Activated CD8-positive, alpha-beta memory T cell treated with anti-CD3 and anti-CD28 coated beads, Interleukin-2, amount 10 ng/mL, durations not matched to agents 7 days and 5 days (primary cell): Measurements from ENCODE around the gene CTDSP2. TPM values are rescaled to one million over a fixed set of nuclear protein-coding genes. Genes with fewer than 3 reads are reported as not detected.
A peak's percentile ranks its signal among the peaks of the same experiment; 100 is the strongest.

Experiments used
- ATAC-seq: fragments of 150-1000 bp; cut with Tn5 transposase; one replicate; pipeline ENCODE4 v1.10.0; 2021; ENCODE audit warnings: moderate library complexity
- CTCF ChIA-PET: fragments of 350-600 bp; sonication (Branson Sonifier 250); formaldehyde crosslinking; loops from one replicate; lab custom pipeline; 2021; ENCODE audit warnings: antibody characterized with exemption; lab: Charles Lee
- DNase-seq: peaks from one replicate; pipeline ENCODE4 v3.0.0-alpha.2; 2020
- H3K27ac Mint-ChIP-seq: one replicate; pipeline ENCODE4 v1.8.0; 2021; ENCODE audit warnings: mild to moderate bottlenecking, mixed read lengths
- H3K27me3 Mint-ChIP-seq: one replicate; pipeline ENCODE4 v1.8.0; 2021; ENCODE audit warnings: mixed read lengths
- H3K36me3 Mint-ChIP-seq: one replicate; pipeline ENCODE4 v1.8.0; 2021; ENCODE audit warnings: mild to moderate bottlenecking, mixed read lengths
- H3K4me1 Mint-ChIP-seq: one replicate; pipeline ENCODE4 v1.8.0; 2021; ENCODE audit warnings: mixed read lengths
- H3K4me3 Mint-ChIP-seq: one replicate; pipeline ENCODE4 v1.8.0; 2021; ENCODE audit warnings: mild to moderate bottlenecking, moderate library complexity, mixed read lengths
- H3K9me3 Mint-ChIP-seq: one replicate; pipeline ENCODE4 v1.8.0; 2022; ENCODE audit warnings: low read depth, mixed read lengths
- total RNA-seq, 2 experiments: library from RNA; stranded (reverse); gene quantifications; one replicate each; pipeline ENCODE4 v1.2.3, GENCODE V29; 2021

The CTDSP2 gene
- total RNA-seq, 2 experiments from 2014 or later, result 76.2 to 103 TPM

DNA sequence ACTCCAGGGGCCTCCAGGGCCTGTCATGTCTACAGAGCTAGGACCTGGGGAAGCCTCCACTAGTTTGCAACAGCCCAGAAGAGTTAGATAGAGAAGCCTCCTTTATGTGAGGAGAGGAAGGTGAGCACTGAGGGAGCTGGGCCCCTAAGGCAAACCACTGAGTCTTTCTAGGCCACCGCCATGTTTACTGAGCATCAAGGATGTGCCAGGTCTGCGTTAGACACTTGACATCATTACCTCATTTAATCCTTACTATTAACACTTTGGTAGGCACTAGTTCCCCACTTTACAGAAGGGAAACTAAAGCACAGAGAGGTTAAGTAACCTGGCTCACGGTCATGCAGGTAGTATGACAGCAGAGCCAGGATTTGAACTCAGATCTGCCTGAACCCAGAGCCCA lies 12.9 kb downstream of the CTDSP2 start:
- Mint-ChIP-seq H3K4me3 (no peak overlapping the region), H3K9me3 (no peaks in the 10 kb centered on the region), H3K4me1 (peaks cover 70% of the 10 kb centered on the region), H3K27me3 (no peaks in the 10 kb centered on the region), H3K36me3 (peaks cover 4% of the 10 kb centered on the region), H3K27ac (no peak overlapping the region)
- ATAC-seq (no peak), DNase-seq (no peak)
- CTCF ChIA-PET, result interaction anchor here (1.1 to 7.7 kb wide), 9 partner anchors 11 to 108 kb away, joined by 3 to 68 read pairs (median 7); partner anchors contain the start of genes ATP23, CTDSP2 and TSFM

DNA sequence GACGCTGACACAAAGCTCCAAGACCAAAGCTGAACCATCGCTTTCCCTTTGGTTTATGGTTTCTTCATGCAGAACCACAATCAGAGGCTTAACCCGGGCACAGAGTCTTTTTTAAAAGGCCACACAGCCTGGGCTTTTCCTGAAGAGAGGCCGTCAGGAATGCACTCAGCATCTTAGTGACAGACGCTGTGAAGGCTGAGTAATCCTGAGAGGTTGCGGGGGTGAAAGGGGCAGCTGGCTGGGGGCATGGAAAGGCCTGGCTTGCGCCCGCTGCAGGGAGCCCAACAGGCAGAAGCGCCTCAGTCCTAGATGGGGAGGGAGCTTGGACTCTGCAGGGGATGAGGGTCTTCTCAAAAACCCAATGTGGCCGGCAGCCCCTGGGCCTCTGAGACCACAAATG lies 13.6 kb downstream of the CTDSP2 start:
- Mint-ChIP-seq H3K36me3 (peaks cover 7% of the 10 kb centered on the region), H3K27me3 (no peaks in the 10 kb centered on the region), H3K27ac (no peak overlapping the region), H3K4me1 (peaks cover 63% of the 10 kb centered on the region), H3K9me3 (no peaks in the 10 kb centered on the region), H3K4me3 (no peak overlapping the region)
- DNase-seq, result no peak
- CTCF ChIA-PET, result interaction anchor here (0.6 to 7.7 kb wide), 13 partner anchors 12 to 121 kb away, joined by 3 to 68 read pairs (median 4); partner anchors contain the start of genes ATP23, CTDSP2 and TSFM
- no peak for ATAC-seq

GRCh38 chr12:57830393-57830792 lies 16.1 kb downstream of the CTDSP2 start:
- no peak for ATAC-seq
- Mint-ChIP-seq H3K4me1 (peaks cover 39% of the 10 kb centered on the region), H3K27ac (no peak overlapping the region), H3K9me3 (no peaks in the 10 kb centered on the region), H3K27me3 (no peaks in the 10 kb centered on the region), H3K36me3 (peaks cover 12% of the 10 kb centered on the region), H3K4me3 (no peak overlapping the region)
- CTCF ChIA-PET, result interaction anchor here (1.0 to 4.7 kb wide), 3 partner anchors 27 to 75 kb away, joined by 3 to 30 read pairs (median 4); no protein-coding TSS in a partner anchor
- DNase-seq, result no peak

DNA sequence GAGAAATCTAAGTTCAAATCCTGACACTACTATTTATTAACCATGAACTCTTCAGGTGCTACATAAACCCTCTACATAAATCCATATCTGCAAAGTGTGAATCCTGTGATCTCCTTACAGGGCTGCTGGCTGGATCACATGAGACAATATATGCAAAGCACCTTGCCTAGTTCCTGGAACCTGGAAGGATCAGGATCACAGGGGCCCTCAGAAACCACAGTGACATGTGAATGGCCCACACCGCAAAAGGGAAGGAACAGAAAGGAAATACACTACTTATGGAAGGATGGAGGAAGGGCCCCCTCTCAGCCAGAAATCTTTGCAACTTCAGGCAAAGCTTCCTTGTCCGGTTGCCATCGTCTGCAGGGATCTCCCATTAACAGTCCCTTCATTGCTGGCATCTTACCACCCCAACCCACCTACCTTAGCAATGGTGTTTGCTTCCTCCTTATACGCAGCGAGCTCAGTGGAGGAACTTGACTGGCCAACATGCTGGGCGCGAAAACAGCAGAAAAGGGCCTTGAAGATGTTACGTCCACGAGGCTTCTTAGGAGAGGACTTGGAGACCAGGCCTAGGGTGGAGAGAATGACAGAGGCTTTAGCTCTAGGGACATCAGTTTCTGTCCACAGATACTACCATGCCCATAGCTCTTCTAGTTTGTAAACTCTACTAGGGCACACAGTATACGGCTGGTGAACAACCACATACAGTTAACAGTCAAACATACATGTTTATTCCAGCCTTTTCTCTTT lies 17.3 kb downstream of the CTDSP2 start:
- no peaks in the 10 kb centered on the region for H3K9me3 Mint-ChIP-seq
- no peak overlapping the region for H3K4me3 Mint-ChIP-seq
- H3K4me1 Mint-ChIP-seq, result peaks cover 32% of the 10 kb centered on the region
- peaks cover 15% of the 10 kb centered on the region for H3K36me3 Mint-ChIP-seq
- H3K27me3 Mint-ChIP-seq, result no peaks in the 10 kb centered on the region
- DNase-seq (no peak), ATAC-seq (no peak)
- CTCF ChIA-PET, result interaction anchor here (0.9 to 4.7 kb wide), 6 partner anchors 11 to 76 kb away, joined by 3 to 30 read pairs (median 4); partner anchors contain the start of gene AVIL
- no peak overlapping the region for H3K27ac Mint-ChIP-seq

- CTCF ChIA-PET, result interaction anchor here (1.0 to 4.7 kb wide), 4 partner anchors 9 to 78 kb away, joined by 3 to 30 read pairs (median 4); partner anchors contain the start of gene AVIL
- no peaks in the 10 kb centered on the region for H3K27me3 Mint-ChIP-seq
- peaks cover 12% of the 10 kb centered on the region for H3K4me1 Mint-ChIP-seq
- no peaks in the 10 kb centered on the region for H3K9me3 Mint-ChIP-seq
- DNase-seq, result no peak
- no peak overlapping the region for H3K4me3 Mint-ChIP-seq
- H3K36me3 Mint-ChIP-seq, result peaks cover 23% of the 10 kb centered on the region
- ATAC-seq, result no peak
- no peak overlapping the region for H3K27ac Mint-ChIP-seq
These were observed 19.6 kb downstream of the CTDSP2 start for GRCh38 chr12:57826966-57827365.

DNA sequence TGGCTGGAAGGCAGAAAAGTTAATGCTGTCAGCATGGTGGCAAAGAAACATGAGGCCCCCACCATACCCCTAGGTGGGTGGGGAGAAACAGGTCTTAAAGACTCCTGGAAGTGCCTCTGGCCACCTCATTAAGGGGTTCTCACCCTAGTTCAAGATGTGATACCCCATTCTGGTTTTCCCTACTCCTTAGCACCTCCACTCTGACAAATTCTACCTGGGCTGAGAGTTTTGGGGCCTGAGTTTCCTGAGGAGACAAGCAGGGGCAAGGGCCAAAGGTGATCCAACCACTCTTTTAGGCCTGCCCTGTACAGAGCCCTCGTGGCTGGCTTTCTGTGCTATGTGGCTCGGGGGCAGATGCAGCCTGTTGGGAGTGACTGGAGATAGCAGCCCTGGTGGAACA lies 20.1 kb downstream of the CTDSP2 start:
- H3K27me3 Mint-ChIP-seq, result no peaks in the 10 kb centered on the region
- DNase-seq (no peak), ATAC-seq (no peak)
- peaks cover 23% of the 10 kb centered on the region for H3K36me3 Mint-ChIP-seq
- H3K27ac Mint-ChIP-seq, result no peak overlapping the region
- H3K9me3 Mint-ChIP-seq, result no peaks in the 10 kb centered on the region
- peaks cover 6% of the 10 kb centered on the region for H3K4me1 Mint-ChIP-seq
- no peak overlapping the region for H3K4me3 Mint-ChIP-seq
- CTCF ChIA-PET, result interaction anchor here (1.1 to 4.7 kb wide), 4 partner anchors 8 to 79 kb away, joined by 3 to 30 read pairs (median 6); partner anchors contain the start of gene AVIL

- no peak for ATAC-seq
- H3K27ac Mint-ChIP-seq, result no peak overlapping the region
- no peaks in the 10 kb centered on the region for H3K27me3 Mint-ChIP-seq
- H3K4me1 Mint-ChIP-seq, result peaks cover 3% of the 10 kb centered on the region
- no peaks in the 10 kb centered on the region for H3K9me3 Mint-ChIP-seq
- peaks cover 23% of the 10 kb centered on the region for H3K36me3 Mint-ChIP-seq
- no peak overlapping the region for H3K4me3 Mint-ChIP-seq
- CTCF ChIA-PET, result interaction anchor here (0.9 to 2.0 kb wide), 3 partner anchors 10 to 242 kb away, joined by 3 to 8 read pairs (median 3); no protein-coding TSS in a partner anchor
- no peak for DNase-seq
These were observed 21.1 kb downstream of the CTDSP2 start for GRCh38 chr12:57825451-57825850.

- ATAC-seq, result no peak
- no peak overlapping the region for H3K4me3 Mint-ChIP-seq
- H3K4me1 Mint-ChIP-seq, result no peaks in the 10 kb centered on the region
- peaks cover 23% of the 10 kb centered on the region for H3K36me3 Mint-ChIP-seq
- no peak overlapping the region for H3K27ac Mint-ChIP-seq
- no peaks in the 10 kb centered on the region for H3K9me3 Mint-ChIP-seq
- no peak for DNase-seq
- H3K27me3 Mint-ChIP-seq, result no peaks in the 10 kb centered on the region
- CTCF ChIA-PET, result interaction anchor here (1.0 to 2.0 kb wide), 4 partner anchors 9 to 83 kb away, joined by 3 to 8 read pairs (median 4); no protein-coding TSS in a partner anchor
These were observed 22.5 kb downstream of the CTDSP2 start for GRCh38 chr12:57823908-57824640.

GRCh38 chr12:57823131-57823907 lies 23.2 kb downstream of the CTDSP2 start:
- CTCF ChIA-PET, result interaction anchor here (1.0 to 1.3 kb wide), 2 partner anchors 82 to 84 kb away, joined by 3 to 6 read pairs; no protein-coding TSS in a partner anchor
- H3K27ac Mint-ChIP-seq, result peak overlapping the region; percentile 10
- ATAC-seq (no peak), DNase-seq (no peak)
- no peaks in the 10 kb centered on the region for H3K4me1 Mint-ChIP-seq
- H3K4me3 Mint-ChIP-seq, result no peak overlapping the region
- H3K36me3 Mint-ChIP-seq, result peaks cover 17% of the 10 kb centered on the region
- H3K9me3 Mint-ChIP-seq, result no peaks in the 10 kb centered on the region
- H3K27me3 Mint-ChIP-seq, result no peaks in the 10 kb centered on the region

- Mint-ChIP-seq H3K36me3 (peaks cover 16% of the 10 kb centered on the region), H3K27ac (peak overlapping the region; percentile 10), H3K4me1 (no peaks in the 10 kb centered on the region), H3K9me3 (no peaks in the 10 kb centered on the region), H3K4me3 (no peak overlapping the region), H3K27me3 (no peaks in the 10 kb centered on the region)
- CTCF ChIA-PET, result interaction anchor here (1.0 kb wide), 1 partner anchor 83 kb away, joined by 6 read pairs; no protein-coding TSS in a partner anchor
- no peak for DNase-seq
- no peak for ATAC-seq
These were observed 24.0 kb downstream of the CTDSP2 start for GRCh38 chr12:57822392-57823130.

GRCh38 chr12:57821474-57822214 lies 24.9 kb downstream of the CTDSP2 start:
- Mint-ChIP-seq H3K27me3 (no peaks in the 10 kb centered on the region), H3K36me3 (peaks cover 11% of the 10 kb centered on the region), H3K4me1 (no peaks in the 10 kb centered on the region), H3K9me3 (no peaks in the 10 kb centered on the region), H3K27ac (no peak overlapping the region), H3K4me3 (no peak overlapping the region)
- no peak for ATAC-seq
- CTCF ChIA-PET, result no interaction called here
- no peak for DNase-seq
